Brain microvascular endothelial cell (primary cell): ENCODE data around the gene GPC5.

ENCODE experiments used
- DNase-seq: peaks from one replicate; pipeline ENCODE4 v3.0.0-alpha.2; 2020
- H3K27ac ChIP-seq: fragments of 250-450 bp; sonication (Bioruptor Pico); 2 replicates; pipeline ENCODE4 v1.5.1; 2020; ENCODE audit warnings: mild to moderate bottlenecking, moderate library complexity
- H3K27me3 ChIP-seq: fragments of 250-450 bp; sonication (Bioruptor Pico); replicated peaks from 2 replicates; pipeline ENCODE4 v1.5.1; 2020; ENCODE audit warnings: mild to moderate bottlenecking
- H3K36me3 ChIP-seq: fragments of 250-450 bp; sonication (Bioruptor Pico); replicated peaks from 2 replicates; pipeline ENCODE4 v1.5.1; 2020; ENCODE audit warnings: mild to moderate bottlenecking
- H3K4me3 ChIP-seq: 2 replicates; pipeline ENCODE4 v1.5.1; 2011; ENCODE audit warnings: low read depth, mild to moderate bottlenecking, control low read depth, low read length, moderate library complexity
- CTCF ChIP-seq: IDR thresholded peaks from 2 replicates; pipeline ENCODE4 v1.5.1; 2011; ENCODE audit warnings: low read depth, mild to moderate bottlenecking, moderate library complexity, low read length, control low read depth, inconsistent platforms; ENCODE audit errors: missing control alignments
- in situ Hi-C: cut with HindIII; loops from 2 replicates; pipeline ENCODE4 v1.10.0; 2017; ENCODE audit warnings: low sequenced_read_pairs, low pct_ligation_motif_present

GPC5 gene

GRCh38 chr13:92012787-92013186, 614.4 kb downstream of the GPC5 start:
- TF ChIP-seq CTCF, result no peak
- H3K27ac ChIP-seq, result no peak overlapping the region
- no peak overlapping the region for H3K4me3 ChIP-seq
- in situ Hi-C loops, result no loop called here
- no peaks in the 10 kb centered on the region for H3K27me3 ChIP-seq
- DNase-seq, result no peak
- no peaks in the 10 kb centered on the region for H3K36me3 ChIP-seq

DNA sequence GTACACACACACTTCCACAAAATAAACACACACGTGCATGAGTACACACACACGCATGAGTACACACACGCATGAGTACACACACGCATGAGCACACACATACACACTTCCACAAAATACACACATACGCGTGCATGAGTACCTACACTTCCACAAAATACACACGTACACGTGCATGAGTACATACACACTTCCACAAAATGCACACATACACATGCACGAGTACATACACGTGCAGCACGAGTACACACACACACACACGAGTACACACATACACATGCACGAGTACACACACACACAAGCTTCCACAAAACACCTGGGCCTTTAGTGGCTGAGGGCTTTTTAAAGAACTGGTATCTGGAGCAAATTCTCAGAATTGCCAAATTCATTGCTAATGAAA, 619.3 kb downstream of the GPC5 start:
- Histone ChIP-seq H3K4me3 (no peak overlapping the region), H3K27me3 (no peaks in the 10 kb centered on the region), H3K27ac (no peak overlapping the region), H3K36me3 (no peaks in the 10 kb centered on the region)
- TF ChIP-seq CTCF, result no peak
- in situ Hi-C loops, result no loop called here
- no peak for DNase-seq

- Histone ChIP-seq H3K27me3 (no peaks in the 10 kb centered on the region), H3K27ac (no peak overlapping the region), H3K36me3 (no peaks in the 10 kb centered on the region), H3K4me3 (no peak overlapping the region)
- TF ChIP-seq CTCF, result no peak
- DNase-seq, result no peak
- in situ Hi-C loops, result no loop called here
These were observed 630.3 kb downstream of the GPC5 start for GRCh38 chr13:92028695-92029094.

- Histone ChIP-seq H3K4me3 (no peak overlapping the region), H3K36me3 (no peaks in the 10 kb centered on the region), H3K27me3 (no peaks in the 10 kb centered on the region), H3K27ac (no peak overlapping the region)
- TF ChIP-seq CTCF, result no peak
- in situ Hi-C loops, result no loop called here
- no peak for DNase-seq
These were observed 631.2 kb downstream of the GPC5 start for GRCh38 chr13:92029641-92030040.

DNA sequence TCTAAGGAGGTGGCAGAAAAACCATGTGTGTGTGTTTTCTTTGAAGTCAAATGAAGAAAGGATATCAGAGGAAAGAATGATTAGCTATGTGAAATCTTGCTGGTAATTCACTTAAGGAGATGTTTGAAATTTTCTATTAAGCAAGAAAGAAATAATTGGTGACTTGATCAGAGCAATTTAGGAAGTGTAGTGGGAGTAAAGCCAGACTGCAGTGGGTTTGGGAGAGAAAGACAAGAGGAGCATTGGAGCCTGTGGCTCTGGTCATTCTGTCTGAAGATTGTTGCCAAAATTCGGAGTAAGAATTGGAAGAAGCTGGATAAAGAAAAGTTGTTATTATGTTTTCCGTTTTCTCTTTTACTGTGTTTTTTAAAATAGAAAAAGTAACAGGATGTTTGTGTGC, 640.5 kb downstream of the GPC5 start:
- no peaks in the 10 kb centered on the region for H3K27me3 ChIP-seq
- no peaks in the 10 kb centered on the region for H3K36me3 ChIP-seq
- in situ Hi-C loops, result no loop called here
- H3K27ac ChIP-seq, result no peak overlapping the region
- no peak overlapping the region for H3K4me3 ChIP-seq
- no peak for DNase-seq
- TF ChIP-seq CTCF, result no peak

- H3K36me3 ChIP-seq, result no peaks in the 10 kb centered on the region
- in situ Hi-C loops, result no loop called here
- no peak overlapping the region for H3K4me3 ChIP-seq
- no peak for DNase-seq
- no peak overlapping the region for H3K27ac ChIP-seq
- H3K27me3 ChIP-seq, result no peaks in the 10 kb centered on the region
- TF ChIP-seq CTCF, result no peak
These were observed 644.1 kb downstream of the GPC5 start for GRCh38 chr13:92042522-92042921.
